ENCODE results near the gene TMEM132C.

TMEM132C gene

GRCh38 chr12:128699106-128699505 is 432.1 kb downstream of the TMEM132C start:
- no peak for DNase-seq

- no peak for DNase-seq
Measured at GRCh38 chr12:128702371-128702770, 435.4 kb downstream of the TMEM132C start.

DNA sequence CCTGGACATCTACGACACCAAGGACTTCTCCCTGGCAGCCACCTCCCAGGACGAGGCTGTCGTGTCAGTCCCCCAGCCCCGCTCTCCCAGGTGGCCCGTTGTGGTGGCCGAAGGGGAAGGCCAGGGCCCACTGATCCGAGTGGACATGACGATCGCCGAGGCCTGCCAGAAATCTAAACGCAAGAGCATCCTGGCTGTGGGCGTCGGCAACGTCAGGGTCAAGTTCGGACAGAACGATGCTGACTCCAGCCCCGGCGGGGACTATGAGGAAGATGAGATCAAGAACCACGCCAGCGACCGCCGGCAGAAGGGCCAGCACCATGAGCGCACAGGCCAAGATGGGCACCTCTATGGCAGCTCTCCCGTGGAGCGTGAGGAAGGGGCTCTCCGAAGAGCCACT is 438.2 kb downstream of the TMEM132C start:
- no peak for DNase-seq

DNA sequence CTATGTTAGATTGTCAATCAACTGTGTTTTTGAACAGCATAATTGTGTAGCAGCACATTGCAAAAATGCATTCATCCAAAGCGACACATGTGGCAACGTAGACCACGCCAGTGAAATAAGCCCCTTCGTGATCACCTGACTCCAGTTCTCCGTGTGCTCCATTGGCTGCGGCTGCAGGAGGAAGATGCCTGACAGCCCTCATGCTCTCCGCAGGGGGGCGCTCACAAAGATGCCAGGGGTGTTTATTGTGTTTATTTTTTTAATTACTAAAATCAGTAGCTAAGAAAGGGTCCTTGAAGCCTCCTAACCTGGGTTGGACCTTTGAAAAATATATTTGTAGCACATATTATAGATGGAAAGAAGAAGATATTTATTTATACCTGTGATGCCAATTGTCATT is 440.5 kb downstream of the TMEM132C start:
- DNase-seq, result no peak

DNA sequence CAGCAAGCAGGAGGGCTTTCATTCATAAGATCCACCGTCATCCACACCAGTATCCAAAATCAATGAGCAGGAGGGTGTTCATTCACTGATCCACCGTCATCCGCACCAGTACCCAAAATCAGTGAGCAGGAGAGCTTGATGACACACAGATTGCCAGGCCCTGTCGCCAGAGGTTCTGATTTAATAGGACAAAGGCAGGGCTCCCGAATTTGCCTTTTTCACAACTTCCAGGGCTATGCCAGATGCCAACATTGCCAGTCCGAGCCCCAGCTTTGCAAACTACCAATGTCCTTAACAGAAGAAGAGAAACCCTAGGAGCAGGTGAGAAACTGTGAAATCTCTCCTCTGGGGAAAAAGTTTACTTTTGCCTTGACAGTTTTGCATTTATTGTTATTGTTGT is 441.8 kb downstream of the TMEM132C start:
- DNase-seq, result no peak

DNA sequence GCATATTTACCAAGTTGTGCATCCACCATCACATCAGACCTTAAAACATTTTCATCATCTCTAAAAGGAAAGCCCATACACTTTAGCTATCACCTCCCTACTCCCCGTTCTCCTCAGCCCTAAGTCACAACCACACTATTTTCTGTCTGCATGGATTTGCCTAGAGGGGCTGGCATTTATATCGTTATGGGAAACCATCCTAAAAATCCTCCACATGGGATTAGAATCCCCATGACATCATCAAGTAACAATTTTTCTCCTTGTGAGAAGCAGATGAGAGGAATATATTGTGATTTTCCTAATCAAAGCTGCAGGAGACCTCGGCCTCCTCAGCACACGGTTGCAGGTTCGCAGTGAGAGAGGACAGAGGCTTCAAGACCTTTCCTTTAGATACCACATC is 442.7 kb downstream of the TMEM132C start:
- no peak for DNase-seq

DNA sequence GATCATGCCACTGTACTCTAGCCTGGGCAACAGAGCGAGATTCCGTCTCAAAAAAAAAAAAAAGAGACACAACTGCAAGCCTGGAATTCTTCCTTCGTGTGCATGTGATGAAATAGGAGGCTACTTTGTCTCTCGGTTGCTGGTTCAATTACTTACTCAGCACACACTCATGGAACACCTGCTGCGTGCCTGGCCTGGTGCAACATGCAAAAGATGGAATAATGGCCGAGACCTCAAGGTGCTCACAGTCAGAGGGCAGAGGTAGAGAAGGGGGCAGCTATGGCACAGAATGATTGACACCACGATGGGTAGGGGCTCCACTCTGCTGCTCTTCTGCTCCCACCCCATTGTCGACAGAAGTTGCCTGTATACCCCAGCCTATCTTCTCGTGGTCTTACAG is 444.5 kb downstream of the TMEM132C start:
- no peak for DNase-seq

GRCh38 chr12:128712622-128713021 is 445.7 kb downstream of the TMEM132C start:
- DNase-seq, result no peak

- DNase-seq, result no peak
Measured at GRCh38 chr12:128715485-128715884, 448.5 kb downstream of the TMEM132C start.

- no peak for DNase-seq
Measured at GRCh38 chr12:128724468-128725046, 457.6 kb downstream of the TMEM132C start.

GRCh38 chr12:128726886-128727285 is 459.9 kb downstream of the TMEM132C start:
- no peak for DNase-seq

- no peak for DNase-seq
Measured at GRCh38 chr12:128727461-128727860, 460.5 kb downstream of the TMEM132C start.

DNA sequence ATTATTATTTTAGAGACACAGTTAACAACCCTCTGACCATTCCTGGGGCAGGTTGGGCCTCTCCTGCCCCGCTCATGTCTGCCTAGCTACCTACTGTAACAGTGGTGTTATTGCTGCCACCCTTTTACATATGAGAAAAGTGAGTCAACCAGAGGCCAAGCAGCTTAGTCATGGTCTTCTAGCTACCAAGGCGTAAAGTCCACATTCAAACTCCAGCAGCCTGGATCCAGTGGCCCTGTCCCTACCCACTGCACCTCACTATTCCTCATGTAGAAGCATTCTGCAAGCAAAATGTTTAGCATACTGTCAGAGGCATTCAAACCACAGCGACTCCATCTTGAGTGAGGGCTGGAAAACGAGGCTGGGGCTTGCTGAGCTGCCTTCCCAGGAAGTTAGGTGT is 461.0 kb downstream of the TMEM132C start:
- no peak for DNase-seq

DNA sequence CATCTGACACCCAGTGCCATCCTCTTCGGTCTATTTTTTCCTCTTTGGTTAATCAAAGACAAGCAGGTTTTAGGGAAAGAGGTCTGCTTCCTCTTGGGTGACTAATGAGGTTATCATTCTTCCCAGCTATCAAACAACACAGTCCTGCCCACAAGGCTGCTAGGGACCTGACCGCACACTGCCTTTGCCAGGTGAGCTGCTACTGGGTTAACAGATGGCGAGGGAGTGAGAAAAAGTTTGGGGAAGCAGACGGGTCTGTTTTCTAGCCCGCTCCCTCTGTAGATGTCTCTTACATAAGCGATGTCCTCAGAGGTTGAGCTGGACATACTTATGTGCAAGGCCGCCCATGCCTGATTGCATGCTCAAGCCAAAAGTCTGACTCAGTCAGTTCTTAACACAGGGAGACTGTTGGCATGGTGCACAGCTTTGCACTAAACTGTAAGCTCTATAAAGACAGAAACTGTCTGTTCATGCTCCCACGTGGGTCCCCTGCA is 462.7 kb downstream of the TMEM132C start:
- no peak for DNase-seq

DNA sequence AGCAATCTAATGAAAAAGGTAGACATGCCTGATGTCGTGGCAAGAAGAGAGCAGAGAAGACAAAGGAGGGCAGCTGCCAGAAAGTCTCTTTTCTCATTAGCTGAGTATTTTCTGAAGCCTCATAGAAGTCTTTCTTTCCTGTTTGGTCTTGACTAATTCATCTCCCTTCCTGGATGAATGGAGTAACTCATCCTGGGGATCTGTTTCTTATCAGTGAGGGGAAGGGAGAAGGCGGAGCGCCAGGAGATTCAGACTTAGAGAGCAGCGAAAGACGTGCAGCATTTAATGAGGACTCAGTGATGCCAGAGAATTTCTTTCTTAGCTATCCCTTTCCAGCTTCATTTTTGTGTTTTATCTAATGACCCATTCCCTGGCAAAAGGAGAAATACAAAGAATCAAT is 467.4 kb downstream of the TMEM132C start:
- peak in 1 of 56 donors; percentile 9 for DNase-seq

DNA sequence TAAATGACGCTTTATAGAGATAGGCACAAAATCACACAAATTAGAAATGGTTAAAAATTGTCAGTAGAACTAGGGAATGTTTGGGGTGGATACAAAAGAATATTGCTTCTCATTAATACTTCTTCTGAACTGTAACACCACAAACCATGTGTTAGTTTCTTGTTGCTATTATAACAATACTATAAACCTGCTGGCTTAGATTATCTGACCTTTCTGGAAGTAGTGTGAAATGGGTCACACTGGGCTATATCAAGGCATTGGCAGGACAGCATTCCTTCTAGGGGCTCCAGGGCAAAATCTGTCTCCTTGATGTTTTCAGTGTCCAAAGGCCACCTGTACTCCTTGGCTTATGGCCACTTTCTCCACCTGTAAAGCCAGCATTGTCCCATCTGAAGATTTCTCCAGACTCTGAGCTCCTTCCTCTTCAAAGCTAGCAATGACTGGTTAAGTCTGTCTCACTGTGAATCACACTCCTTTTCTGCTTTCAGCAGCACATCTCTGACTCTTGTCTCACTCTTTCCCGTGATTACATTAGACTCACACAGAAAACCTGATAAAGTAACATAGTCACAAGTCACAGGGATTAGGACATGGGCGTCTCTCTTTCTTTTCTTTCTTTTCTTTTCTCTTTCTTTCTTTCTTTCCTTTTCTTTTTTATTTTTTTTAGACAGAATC is 470.5 kb downstream of the TMEM132C start:
- no peak for DNase-seq

DNA sequence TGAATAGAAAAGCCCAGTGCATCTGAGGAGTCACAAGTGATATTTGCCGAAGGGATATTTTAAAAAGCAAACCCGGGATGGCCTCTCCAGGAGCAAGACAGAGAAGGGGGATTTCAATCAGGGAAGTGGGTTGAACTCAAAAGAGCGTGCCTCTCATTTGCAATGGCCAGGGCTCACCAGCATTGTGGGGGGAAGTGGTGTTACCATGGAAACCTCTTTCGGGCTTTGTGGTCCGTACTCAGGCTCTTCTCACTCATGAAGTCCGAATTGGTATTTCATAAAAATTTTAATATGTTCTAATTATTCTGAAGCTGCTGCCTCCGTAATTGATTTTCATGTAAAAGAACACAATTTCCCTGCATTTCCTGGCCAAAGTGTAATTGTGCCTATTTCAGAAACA is 476.9 kb downstream of the TMEM132C start:
- peak in 1 of 56 donors; percentile 1 for DNase-seq

DNA sequence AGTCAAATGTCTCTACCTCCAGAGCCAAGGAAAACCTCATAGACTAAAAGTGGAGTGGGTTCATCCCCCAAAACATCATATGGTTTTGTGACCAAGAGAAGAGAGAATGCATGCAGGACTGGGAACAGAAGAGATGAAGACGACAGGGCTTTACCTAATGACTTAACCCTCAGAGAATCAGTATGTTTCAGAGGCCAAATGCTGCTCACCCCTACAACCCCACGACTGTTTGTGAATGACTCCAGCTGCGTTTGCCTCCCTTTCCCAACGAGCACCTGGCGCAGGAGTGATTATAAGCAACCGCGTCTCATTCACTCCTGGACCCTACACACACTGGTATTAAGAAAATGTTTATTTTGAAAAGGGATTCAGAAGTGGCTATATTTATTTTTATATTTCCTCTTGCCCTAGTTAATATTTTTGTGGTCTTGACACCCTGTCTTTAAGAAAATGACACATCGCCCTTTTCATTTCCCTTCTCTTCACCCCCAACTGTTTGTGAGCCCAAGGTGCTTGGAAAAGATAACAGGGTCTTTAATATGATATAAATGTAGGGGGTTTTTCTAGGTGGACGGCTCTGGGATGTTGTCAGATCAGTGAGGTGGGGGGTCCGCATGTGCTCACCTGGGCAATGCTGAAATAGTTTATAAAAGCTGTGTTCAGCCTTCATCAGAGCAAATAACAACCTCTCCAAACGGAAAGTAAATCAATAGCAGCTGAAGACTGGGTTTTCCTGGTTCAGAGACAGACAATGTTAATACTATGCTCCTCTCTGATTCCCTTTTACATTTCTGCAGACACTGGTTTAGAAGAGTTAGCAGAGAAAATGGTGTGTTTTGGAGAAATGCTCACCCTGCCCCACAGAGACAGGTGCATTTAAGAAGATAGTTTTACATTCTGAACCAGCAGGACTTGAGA is 479.1 kb downstream of the TMEM132C start:
- no peak for DNase-seq

DNA sequence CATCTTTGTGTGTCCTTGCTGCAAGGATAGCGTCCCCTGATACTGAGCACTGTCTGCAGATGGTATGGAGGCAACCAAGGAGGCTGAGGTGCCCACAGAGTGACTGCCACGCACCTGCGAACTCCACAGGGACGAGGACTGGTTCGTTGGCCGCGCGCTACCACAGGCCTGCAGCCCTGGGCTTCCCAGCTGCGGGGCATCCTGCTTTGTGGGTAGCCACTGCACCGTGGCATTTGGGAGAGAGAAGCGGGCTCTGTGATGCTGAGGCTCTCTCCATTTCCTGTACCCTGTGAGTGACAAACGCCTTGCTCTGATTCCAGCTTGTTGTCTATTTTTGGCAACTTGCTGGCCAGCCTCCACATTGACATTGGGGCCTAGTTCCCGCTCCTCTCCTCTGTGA is 480.5 kb downstream of the TMEM132C start:
- DNase-seq, result no peak

- DNase-seq, result no peak
Measured at GRCh38 chr12:128752386-128752785, 485.4 kb downstream of the TMEM132C start.

DNA sequence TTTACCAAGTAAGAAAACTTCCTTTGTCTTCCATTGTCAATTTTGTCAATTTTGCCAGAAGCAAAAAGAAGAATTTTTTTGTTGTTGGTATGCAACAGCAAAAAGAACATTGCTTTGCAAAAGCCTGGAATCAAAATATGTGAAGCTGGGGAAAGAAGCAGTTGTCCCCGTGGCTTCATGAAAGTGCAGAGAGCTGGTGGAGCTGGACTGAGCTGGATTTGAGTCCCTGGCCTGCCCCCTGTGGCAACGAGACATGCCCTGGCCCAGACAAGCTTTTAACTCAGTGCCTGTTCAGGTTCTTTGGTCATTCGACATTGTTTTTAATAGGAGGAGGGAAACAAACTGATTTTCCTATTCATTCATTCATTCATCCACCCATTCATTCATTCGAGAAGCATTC is 486.5 kb downstream of the TMEM132C start:
- no peak for DNase-seq

DNA sequence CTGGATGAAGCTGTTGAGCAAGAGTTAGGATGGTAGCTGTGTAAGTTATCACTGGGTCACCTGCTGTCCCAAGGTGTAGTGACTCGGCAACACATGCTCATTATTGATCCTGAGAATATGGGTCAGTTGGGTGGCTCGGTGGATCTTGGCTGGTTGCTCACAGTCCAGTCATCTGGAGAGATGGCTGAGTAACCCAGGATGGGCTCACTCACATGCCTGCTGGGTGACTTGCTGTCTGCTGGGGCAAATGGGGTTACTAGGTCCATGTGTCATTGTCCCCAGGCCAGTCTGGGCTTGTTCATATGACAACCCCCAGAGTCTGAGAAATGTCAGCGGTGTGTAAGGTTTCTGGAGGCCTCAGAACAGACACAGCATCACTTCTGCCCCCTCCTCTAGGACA is 487.3 kb downstream of the TMEM132C start:
- DNase-seq, result no peak

Data from amygdala (tissue), 56 donors.